GM21526 (cell line): ENCODE results near the gene C10orf95.

ENCODE experiments used
- ATAC-seq: cut with Tn5 transposase; IDR thresholded peaks from one replicate; pipeline ENCODE4 v1.9.1; 2021; ENCODE audit warnings: moderate library complexity; ENCODE audit not compliant: unreplicated experiment, low FRiP score

The C10orf95 gene

DNA sequence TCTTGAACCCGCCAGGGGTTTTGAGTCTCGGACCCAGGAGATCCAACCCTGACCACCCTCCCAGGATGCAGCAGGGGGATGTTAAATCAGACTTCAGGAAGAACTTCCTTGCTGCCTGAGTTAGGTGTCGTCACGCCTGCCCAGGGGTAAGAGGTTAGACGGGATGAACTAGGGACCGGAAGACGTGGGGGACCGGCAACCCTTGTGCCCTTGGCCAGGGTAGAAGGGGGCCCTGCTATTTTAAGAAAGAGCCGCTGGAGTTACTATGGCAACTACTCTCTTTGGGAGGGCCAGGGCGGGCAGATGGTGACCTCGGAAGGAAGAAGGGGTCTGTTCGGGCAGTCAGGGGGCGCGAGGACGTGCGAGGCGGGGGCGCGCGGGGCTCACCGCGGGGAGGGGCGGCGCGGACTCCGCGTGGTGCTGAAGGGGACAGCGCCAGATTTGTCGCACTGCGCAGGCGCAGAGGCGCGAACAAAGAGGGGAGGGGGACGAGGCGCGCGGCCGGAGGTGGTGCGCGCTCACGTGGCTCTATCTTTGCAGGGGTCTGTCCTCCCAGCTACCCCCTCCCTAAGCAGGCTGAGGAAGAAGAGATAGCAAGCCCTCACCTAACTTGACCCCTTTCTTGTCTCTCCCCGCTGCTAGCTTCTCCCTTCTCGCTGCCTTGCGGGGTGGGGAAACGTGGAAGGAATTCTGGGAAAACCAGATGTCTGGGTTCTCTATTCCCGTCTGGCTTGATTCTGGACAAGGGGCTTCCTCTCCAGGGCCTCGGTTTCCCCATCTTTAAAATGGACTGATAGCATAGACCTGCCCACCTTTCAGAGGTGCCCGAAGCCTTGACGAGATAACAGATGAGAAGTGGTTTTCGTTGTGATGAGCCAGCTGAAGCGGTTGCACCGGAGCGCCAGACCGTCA, 31.8 kb downstream of the C10orf95 start:
- ATAC-seq: no peak

DNA sequence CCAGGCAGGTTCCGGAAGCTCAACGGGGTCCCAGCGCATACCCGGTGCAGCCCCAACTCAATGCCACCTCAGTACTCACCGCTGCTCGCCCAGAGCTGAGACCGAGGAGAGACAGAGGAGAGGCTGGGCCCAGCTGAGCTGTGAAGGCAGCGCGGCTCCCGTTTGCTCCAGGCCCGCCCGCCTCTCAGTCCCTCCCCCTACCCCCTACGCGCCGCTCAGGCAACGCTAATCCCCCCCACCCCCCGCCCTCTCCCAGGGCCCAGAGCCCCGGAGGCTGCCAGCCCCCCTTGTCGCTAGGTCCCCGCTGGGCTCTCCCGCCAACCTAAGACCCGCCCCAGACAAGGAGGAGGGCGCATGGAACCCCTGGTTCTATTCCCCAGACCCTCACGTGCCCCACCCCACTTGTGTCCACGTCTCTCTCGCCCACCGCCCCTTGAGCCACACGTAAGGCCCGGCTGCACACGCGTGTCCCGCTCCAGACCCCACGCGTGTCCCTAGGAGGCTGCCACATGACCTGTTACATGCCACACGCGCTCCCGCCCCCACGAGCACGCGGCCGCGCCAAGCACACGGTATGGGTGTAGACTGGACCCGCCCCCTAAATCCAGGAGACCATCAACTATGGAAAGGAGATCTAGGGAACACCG, 32.6 kb downstream of the C10orf95 start, which contains the start of gene PSD:
TSS of gene PSD (minus strand) at position 164 of the 647 bp plus-strand sequence. CDS start 1,747 bp downstream, outside the sequence.
- ATAC-seq: no peak

- ATAC-seq: no peak
Measured at GRCh38 chr10:102416695-102417094, 34.6 kb downstream of the C10orf95 start.

GRCh38 chr10:102416283-102416682, 35.1 kb downstream of the C10orf95 start:
- no peak for ATAC-seq

DNA sequence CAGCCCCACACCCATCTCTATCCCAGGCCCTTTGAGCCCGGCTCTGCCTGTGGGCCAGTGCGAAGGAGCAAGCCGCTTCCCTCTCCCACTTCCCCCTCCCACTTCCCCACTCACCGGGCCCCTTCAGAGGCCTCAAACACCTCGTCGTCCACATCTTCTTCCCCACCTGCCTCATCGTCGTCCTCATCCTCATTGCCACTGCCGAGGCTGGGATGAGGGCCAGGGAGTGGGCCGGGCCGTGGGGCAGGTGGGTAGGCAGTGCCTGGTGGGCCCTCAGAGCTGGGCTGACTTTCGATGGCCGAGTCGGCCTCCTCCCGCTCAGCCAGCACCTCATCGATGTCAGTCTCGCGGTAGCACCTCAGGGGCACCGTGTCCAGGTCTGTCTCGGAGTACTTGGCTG, 36.6 kb downstream of the C10orf95 start:
- no peak for ATAC-seq

DNA sequence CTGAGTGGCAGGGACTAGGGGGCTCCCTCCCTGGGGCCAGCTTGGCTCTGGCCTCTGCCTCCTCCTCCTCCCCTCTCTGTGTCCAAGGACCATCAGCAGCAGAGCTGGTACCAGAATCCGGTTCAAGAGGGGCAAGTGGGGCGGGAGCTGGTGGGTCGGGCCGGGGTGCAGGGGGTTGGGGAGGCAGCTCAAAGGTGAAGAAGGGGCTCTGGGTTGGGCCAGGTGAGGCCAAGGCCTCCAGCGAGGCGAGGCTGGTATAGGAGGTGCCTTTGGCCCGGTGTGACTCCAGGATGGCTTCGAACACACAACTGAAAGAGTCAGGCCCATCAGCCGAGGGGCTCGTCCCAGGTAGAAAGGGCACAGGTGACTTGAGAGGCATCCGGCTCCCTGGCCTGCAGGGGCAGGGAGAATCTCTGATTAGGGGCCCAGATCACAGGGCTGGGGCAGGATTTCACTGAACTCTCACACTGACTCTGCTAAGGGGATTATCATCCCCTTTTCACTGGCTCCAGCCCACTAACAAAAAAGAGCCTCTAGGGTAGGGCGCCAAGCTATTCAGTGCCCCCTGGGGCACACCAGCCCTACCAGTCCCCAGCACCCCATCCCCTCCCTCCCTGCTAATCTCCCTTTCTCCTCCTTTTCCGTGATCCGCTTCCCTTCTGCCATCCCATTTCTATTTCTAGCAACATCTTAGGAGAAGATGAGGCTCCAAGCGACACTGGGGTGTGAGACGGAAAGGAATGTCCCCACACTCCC, 37.4 kb downstream of the C10orf95 start:
- ATAC-seq: no peak

DNA sequence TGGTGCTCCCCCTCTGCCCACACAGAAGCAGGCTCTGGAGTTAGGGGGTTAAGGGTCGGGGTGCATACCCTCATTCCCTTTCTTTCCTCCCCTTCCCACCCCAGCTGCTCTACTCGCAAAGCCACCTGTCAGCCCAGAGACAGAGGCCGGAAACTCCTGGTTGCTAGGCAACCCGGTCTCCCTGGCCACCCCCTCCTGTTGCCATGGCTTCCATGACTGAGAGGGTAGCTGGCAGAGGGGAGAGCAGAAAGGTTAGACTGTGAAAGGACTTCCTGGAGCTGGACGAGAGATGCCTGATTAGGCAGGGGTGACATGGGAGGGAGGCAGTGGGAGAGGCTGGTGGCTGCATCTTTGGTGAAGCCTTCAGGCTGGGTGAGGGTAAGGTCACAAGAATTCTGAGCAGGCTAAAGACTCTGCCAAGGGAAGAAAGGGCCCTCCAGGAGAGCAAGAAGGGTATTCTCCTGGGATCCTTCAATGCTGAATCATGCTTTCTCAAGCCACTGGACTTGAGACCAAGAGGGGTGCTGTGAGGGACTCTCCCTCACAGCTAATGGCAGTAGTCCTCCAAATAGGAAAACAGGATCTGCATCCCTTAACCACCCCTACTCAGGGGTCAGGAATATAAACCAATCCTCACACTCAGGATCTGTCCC, 38.2 kb downstream of the C10orf95 start:
- no peak for ATAC-seq

GRCh38 chr10:102412293-102412692, 39.0 kb downstream of the C10orf95 start:
- ATAC-seq: no peak

DNA sequence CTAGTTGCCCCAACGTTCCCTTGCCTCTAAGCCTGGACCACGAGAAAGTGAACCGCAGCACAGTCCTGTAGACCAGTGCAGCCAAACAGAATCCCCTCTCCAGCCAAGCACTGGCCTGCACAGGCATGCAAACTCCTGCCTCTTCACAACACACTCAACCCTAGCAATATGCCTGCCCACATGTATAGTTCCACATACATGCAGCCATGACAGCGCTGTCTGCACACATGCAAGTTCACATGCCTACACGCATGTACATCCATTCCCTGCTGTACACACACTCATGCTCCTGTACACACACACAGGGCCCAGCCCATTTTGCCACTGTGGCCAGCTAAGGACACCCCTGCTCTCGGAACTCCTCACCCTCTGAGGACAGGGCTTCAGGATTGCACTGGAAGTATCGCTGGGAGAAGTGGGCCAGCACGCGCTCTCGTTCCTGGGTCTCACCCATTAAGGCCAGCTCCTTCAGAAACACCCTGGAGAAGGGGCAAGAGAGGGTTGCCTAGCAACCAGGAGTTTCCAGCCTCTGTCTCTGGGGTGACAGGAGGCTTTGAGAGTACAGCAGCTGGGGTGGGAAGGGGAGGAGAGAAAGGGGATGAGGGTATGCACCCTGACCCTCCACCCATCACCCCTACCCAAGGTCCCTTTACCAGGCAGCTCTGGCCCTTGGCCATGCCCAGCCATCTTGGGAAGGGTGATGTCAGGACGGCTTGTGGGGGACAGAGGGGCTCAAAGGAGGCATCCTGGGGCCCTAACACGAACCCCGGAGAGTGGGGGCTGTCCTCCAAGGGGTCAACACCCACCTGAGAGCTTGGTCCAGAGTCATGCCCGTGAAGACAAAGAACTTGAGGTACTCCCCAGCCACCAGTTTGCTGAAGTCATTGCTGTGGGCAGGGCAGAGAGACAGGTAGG, 39.7 kb downstream of the C10orf95 start:
- ATAC-seq: no peak

DNA sequence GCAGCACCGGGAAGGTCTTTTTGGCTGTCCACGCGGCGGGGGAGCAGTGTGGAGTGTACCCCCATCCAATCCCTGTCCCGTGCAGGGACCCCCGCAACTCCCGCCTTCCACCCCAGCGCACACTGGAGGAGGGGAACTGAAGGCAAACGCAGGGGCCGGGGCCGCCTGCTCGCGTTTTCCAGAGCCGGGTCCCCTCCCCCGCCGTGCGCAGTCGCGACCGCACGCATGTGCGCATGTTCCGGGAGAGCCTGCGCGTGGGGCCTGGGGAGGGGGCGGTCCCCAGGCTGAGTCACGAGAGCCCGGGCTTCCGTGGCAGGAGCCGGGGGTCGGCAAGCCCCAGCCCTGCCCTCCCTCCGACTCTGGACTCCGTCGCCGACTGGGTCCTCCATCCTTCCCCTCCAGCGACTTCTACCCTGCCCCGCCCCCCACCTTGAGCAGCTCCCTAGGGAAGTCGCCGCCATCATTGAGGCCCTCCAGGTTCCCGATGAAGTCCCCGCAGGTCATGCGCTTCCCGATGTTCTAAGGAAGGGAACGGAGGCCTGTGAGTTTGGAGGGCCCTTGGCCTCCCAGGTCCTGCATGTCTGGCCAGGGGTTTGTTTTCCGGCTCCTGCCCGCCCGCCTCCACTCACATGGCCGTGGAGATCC, 40.8 kb downstream of the C10orf95 start:
- no peak for ATAC-seq

DNA sequence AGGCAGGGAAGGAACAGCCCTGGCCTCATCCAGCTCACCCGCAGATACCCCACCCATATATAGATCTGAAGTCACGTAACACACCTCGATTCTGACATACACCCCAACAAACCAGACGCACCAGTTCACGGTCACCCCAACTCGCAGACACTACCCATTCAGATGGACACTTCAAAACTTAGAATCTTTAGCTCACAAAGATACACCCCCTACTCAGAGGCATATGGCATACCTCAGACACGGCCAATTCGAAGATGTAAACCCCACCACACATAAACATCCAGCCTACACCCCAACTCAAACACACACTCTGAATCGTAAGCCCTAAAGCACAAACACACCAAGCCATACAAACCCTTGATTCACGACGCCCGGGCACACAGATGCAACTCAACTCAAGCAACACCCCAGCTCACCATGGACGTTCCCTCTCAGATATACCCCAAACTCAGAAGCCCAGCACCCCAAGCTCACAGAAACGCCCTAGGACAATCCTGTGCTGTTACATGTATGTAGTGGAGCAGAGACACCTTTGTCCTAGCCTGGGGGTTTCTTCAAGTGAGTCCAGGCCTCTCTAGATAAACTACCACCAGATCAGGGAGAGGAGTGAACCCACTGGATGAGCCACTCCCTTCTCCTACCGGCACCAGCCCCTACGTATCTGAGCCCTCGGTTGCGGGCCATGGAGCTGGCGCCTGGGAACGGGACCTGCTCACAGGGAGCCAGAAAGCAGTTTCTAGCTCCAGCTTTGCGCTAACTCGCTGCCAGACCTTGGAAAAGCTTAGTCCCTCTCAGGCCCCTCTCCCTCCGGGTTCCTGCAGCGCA, 41.5 kb downstream of the C10orf95 start:
- ATAC-seq: no peak

- ATAC-seq: no peak
Measured at GRCh38 chr10:102408728-102409603, 42.4 kb downstream of the C10orf95 start.

DNA sequence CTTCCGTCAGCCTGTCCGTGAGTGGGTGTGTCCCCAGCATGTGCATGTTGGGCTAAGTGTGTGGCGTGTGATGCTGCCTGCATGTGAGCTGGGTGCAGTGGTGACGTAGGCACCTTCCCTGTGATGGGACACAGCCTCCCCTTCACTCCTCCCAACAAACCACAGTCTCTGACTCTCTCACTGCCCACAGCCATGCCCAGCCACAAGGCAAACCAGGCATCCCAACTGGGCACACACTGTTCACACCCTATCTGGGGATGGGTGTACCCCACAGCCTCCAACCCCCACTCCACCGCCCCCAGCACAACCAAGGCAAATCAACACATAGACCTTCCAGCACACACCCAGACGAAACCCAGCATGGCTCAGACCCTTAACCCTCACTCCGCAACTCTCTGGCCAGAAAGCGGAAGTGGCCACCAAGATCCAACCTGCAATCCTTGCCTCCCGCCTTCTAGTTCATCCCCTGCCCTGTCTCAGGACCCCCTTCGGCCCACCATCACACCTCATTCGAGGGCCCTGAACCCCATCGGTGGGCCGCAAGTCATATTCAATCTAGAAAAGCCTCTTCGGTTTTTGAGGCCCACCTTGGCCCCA, 43.1 kb downstream of the C10orf95 start:
- ATAC-seq: no peak

DNA sequence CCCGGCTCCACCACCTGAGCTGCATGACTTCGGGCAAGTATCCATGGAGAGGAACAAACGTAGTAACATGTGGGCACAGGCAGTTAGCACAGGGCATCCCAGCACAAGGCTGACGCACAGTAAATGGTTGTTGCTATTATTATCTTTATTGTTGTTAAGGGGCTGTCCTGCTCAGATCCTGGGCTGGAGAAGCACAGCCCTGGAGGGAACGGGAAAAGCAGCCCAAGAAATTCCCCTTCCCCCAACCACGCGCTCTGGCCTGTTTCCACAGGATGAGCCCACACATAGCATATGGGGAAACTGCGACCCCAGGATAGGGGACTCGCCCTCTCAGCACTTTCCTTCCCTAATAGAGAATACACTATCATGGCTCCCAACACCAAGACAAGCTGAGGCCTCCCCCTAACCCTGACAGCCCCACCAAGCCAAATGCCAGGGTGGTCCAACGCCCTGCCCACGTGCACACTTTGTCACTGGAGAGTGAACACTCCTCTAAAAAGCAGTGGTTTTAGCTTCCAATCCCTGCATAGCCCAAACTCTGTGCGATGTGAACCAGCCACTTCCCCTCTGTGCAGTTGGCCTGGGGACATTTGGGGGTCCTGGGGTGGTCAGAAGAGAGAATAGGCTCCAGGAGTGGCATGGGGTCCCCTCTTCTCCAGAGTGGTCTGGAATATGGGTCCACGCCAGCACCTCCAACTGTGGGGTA, 43.8 kb downstream of the C10orf95 start:
- no peak for ATAC-seq

- no peak for ATAC-seq
Measured at GRCh38 chr10:102406815-102407214, 44.5 kb downstream of the C10orf95 start.

DNA sequence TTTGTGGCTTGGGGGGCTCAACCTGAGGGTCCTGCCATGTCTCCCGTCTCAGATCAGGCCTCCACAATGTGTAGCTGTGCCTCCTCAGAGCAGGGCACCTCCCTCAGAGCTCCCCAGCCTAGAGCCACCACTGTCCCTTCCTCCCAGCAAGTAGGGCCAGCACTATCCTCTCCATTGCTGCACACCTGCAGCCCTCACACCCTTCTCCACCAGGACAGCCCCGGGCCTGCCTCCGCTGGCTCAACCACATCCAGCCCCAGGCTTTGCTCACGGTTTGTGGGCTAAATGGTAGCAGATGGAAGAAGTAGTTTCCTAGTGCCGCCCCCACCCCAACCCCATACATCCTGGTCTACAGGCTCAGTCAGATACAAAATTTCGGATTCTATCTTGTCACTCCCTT, 45.7 kb downstream of the C10orf95 start:
- no peak for ATAC-seq
